Fibroblast of the conjunctiva (primary cell): Measurements from ENCODE around the gene CCR3.
"Not testable (repeated sequence)": the region's sequence is repeated elsewhere in the genome, so short reads cannot be mapped to it uniquely, and the experiment has no call there.

Experiments
- DNase-seq: peaks from one replicate; pipeline ENCODE4 v3.0.0-alpha.2; 2010; ENCODE audit warnings: low read depth

CCR3 gene

GRCh38 chr3:46242120-46242519 lies at the start of gene CCR3:
Gene CCR3 (plus strand): TSS chr3:46242460. CDS start chr3:46265159, 22,699 bp downstream.
- no peak for DNase-seq

GRCh38 chr3:46192939-46193338 lies 49.3 kb upstream of the CCR3 start:
- no peak for DNase-seq

- no peak for DNase-seq
These were observed 48.8 kb upstream of the CCR3 start for GRCh38 chr3:46193436-46193835.

- no peak for DNase-seq
These were observed 47.2 kb upstream of the CCR3 start for GRCh38 chr3:46194868-46195553.

GRCh38 chr3:46196261-46196957 lies 45.9 kb upstream of the CCR3 start:
- DNase-seq: no peak

GRCh38 chr3:46200211-46200610 lies 42.0 kb upstream of the CCR3 start:
- DNase-seq: no peak

- DNase-seq: no peak
These were observed 41.5 kb upstream of the CCR3 start for GRCh38 chr3:46200790-46201189.

- no peak for DNase-seq
These were observed 39.7 kb upstream of the CCR3 start for GRCh38 chr3:46202535-46202934.

- DNase-seq: no peak
These were observed 38.6 kb upstream of the CCR3 start for GRCh38 chr3:46203681-46204080.

GRCh38 chr3:46205286-46205960 lies 36.8 kb upstream of the CCR3 start:
- no peak for DNase-seq

- DNase-seq: no peak
These were observed 35.8 kb upstream of the CCR3 start for GRCh38 chr3:46206282-46207015.

- not testable (repeated sequence) for DNase-seq
These were observed 34.7 kb upstream of the CCR3 start for GRCh38 chr3:46207514-46207913.

- DNase-seq: no peak
These were observed 34.0 kb upstream of the CCR3 start, which contains the start of gene CCR1 for GRCh38 chr3:46208167-46208704. Gene CCR1 (minus strand): TSS chr3:46208313. CDS start chr3:46204313, 4,000 bp downstream.

- no peak for DNase-seq
These were observed 33.2 kb upstream of the CCR3 start for GRCh38 chr3:46209053-46209452.

GRCh38 chr3:46209746-46210470 lies 32.4 kb upstream of the CCR3 start:
- DNase-seq: no peak

- DNase-seq: no peak
These were observed 30.2 kb upstream of the CCR3 start for GRCh38 chr3:46212101-46212500.

GRCh38 chr3:46213201-46213600 lies 29.1 kb upstream of the CCR3 start:
- no peak for DNase-seq

- DNase-seq: no peak
These were observed 27.4 kb upstream of the CCR3 start for GRCh38 chr3:46214751-46215352.

- no peak for DNase-seq
These were observed 26.3 kb upstream of the CCR3 start for GRCh38 chr3:46215810-46216414.

GRCh38 chr3:46218196-46218709 lies 24.0 kb upstream of the CCR3 start:
- DNase-seq: no peak
